Testis (tissue), 3 donors: ENCODE measurements around the gene PRKAG2. TPM values are rescaled to one million over a fixed set of nuclear protein-coding genes. Genes with fewer than 3 reads are reported as not detected.

Experiments
- DNase-seq: peaks from one replicate; pipeline ENCODE4 v3.0.0-alpha.2; 2019
- H3K27ac ChIP-seq, 2 donors: fragments of 200-600 bp; sonication (generic); one replicate each; pipeline ENCODE4 v1.5.1; 2019
- H3K27me3 ChIP-seq: fragments of 200-600 bp; sonication (generic); one replicate; pipeline ENCODE4 v1.5.1; 2019
- H3K36me3 ChIP-seq: fragments of 200-600 bp; sonication (generic); one replicate; pipeline ENCODE4 v1.5.1; 2017; ENCODE audit warnings: low read depth; ENCODE audit errors: missing control alignments
- H3K4me1 ChIP-seq: fragments of 200-600 bp; sonication (generic); one replicate; pipeline ENCODE4 v1.5.1; 2019
- H3K4me3 ChIP-seq, 2 donors: fragments of 200-600 bp; sonication (generic); one replicate each; pipeline ENCODE4 v1.5.1; 2017 to 2019
- H3K9me3 ChIP-seq: fragments of 200-600 bp; sonication (generic); one replicate; pipeline ENCODE4 v1.5.1; 2017
- POLR2A ChIP-seq: fragments of 450-650 bp; IDR thresholded peaks from one replicate; pipeline ENCODE4 v1.6.1; 2017; ENCODE audit warnings: antibody characterized with exemption, mild to moderate bottlenecking, moderate library complexity
- WGBS, 2 donors: methylation state at CpG; one replicate each; pipeline ENCODE4 v1.1.5; 2018; 5-methylcytosine and 5-hydroxymethylcytosine counted together
- intact Hi-C: fragments of 100-400 bp; cut with DNase I; formaldehyde crosslinking; loops from one replicate; pipeline ENCODE4 v1.15.1; 2023; ENCODE audit warnings: low total_unique reads
- polyA plus RNA-seq: library from polyadenylated mRNA; stranded (reverse); fragments of 350-450 nt; fragmentation: Illumina TruSeq; extraction: RNeasy Lipid Tissue Mini Kit (QIAGEN cat#74804); gene quantifications from one replicate; pipeline ENCODE4 v1.2.3, GENCODE V29; 2014; ENCODE audit warnings: low read depth, low replicate concordance; ENCODE audit not compliant: insufficient read depth
- total RNA-seq, 2 donors: library from RNA; depleted of rRNA; stranded (reverse); fragments of >200 nt; gene quantifications; one replicate each; pipeline ENCODE4 v1.2.3, GENCODE V29; 2016
- TF ChIP-seq, protein P1 (sequence below), 3 experiments: fragments of 450-650 bp in 2 of 3; fragments of 200-600 bp in 1 of 3; sonication (generic) in 1 of 3; IDR thresholded peaks; one replicate each; pipeline ENCODE4 v1.5.1; 2016 to 2019; ENCODE audit warnings: antibody characterized with exemption in 3 of 3, mild to moderate bottlenecking in 2 of 3, moderate library complexity in 1 of 3

PRKAG2 gene
- total and polyA plus RNA-seq, 3 donors from 2014 or later: 27.9 to 28.7 (median 28.6) TPM

DNA sequence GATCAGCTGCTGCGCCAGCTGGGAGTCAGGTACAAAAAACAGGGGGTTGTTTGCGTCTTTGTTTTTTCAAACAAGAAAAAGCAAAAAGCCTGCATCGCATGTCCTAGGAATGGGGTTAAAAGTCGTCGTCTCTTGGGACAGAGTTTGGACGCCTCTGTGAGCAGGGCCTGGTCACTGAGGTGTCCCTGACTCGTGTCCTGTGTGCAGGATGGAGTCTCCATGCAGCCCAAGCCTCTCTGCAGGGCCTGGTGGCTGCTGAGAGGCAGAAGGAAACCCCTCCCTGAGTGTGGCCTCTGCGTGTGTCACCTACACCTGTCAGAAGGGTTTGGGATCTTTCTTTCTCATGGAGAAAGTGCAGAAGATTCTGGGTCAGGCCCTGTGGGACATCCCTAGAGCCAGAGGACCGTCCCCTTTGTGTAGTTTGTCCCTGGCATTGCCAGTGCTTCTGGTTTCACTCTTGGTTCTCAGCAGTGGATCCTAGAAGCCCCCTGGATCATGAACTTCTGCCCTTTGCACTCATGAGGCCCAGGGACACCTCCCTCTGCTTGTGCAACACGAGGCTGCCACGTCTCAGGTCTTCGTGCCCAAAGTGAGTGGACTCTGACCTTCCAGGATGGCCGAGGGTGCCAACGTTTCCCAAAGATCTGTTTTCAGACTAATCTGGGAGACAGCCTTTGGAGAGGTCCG lies 75.0 kb downstream of the PRKAG2 start:
- 82 to 90% methylated on average over 15 of the region's 15 CpGs for WGBS, 2 donors
- H3K27me3 ChIP-seq: no peaks in the 10 kb centered on the region
- H3K4me1 ChIP-seq: no peaks in the 10 kb centered on the region
- no peaks in the 10 kb centered on the region for H3K36me3 ChIP-seq
- TF ChIP-seq POLR2A: no peak
- TF ChIP-seq, protein P1, sequence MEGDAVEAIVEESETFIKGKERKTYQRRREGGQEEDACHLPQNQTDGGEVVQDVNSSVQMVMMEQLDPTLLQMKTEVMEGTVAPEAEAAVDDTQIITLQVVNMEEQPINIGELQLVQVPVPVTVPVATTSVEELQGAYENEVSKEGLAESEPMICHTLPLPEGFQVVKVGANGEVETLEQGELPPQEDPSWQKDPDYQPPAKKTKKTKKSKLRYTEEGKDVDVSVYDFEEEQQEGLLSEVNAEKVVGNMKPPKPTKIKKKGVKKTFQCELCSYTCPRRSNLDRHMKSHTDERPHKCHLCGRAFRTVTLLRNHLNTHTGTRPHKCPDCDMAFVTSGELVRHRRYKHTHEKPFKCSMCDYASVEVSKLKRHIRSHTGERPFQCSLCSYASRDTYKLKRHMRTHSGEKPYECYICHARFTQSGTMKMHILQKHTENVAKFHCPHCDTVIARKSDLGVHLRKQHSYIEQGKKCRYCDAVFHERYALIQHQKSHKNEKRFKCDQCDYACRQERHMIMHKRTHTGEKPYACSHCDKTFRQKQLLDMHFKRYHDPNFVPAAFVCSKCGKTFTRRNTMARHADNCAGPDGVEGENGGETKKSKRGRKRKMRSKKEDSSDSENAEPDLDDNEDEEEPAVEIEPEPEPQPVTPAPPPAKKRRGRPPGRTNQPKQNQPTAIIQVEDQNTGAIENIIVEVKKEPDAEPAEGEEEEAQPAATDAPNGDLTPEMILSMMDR (IDR thresholded peaks at IDR 0.05): no peak
- no peak overlapping the region for H3K4me3 ChIP-seq
- intact Hi-C loops: no loop called here
- no peak for DNase-seq
- H3K27ac ChIP-seq: no peak overlapping the region
- no peaks in the 10 kb centered on the region for H3K9me3 ChIP-seq

DNA sequence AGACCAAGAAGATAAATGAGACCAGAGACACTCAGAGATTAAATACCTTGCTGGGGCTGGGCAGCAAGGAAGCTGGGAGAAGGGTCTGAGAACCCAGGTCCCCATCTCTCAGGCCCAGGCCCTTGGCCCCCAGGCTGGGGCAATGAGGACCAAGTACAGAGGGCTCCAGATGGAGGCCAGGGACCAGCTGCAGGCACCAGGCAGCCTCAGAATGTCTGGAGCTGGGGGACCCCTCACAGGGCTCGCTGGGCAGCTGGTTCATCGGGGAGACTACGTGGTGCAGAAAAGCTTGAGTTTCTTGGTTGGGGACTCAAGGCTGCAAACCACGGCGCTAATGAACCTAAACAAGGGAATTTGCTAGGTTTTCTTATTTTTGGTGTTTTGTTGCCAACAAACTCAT lies 75.6 kb downstream of the PRKAG2 start:
- no peaks in the 10 kb centered on the region for H3K9me3 ChIP-seq
- DNase-seq: no peak
- intact Hi-C loops: no loop called here
- no peaks in the 10 kb centered on the region for H3K36me3 ChIP-seq
- H3K27me3 ChIP-seq: no peaks in the 10 kb centered on the region
- no peak overlapping the region for H3K4me3 ChIP-seq
- TF ChIP-seq, protein P1 (IDR thresholded peaks at IDR 0.05): no peak
- no peak for TF ChIP-seq POLR2A
- no peaks in the 10 kb centered on the region for H3K4me1 ChIP-seq
- WGBS, 2 donors: 92 to 95% methylated on average over 5 of the region's 5 CpGs
- H3K27ac ChIP-seq: no peak overlapping the region

DNA sequence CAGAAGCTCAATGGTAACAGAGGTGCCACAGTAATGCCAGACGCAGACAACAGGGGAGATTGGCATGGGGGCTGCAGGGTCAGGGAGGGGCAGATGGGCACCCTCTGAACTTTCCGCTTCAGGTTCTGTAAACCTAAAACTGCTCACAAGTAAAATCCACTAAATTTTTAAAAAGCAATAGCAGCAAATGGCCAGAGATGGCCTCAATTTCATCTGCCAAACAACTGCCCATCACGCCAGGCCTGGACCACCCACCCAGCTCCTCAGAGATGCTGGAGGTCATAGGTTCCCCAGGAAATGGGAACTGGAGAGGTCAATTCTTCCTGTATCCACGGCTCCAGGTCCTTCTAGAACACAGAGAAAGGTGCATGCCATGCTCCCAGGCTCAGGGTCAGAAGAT lies 76.1 kb downstream of the PRKAG2 start:
- intact Hi-C loops: no loop called here
- Histone ChIP-seq H3K36me3 (no peaks in the 10 kb centered on the region), H3K9me3 (no peaks in the 10 kb centered on the region), H3K27ac (no peak overlapping the region), H3K4me3 (no peak overlapping the region), H3K4me1 (no peaks in the 10 kb centered on the region), H3K27me3 (no peaks in the 10 kb centered on the region)
- DNase-seq: no peak
- WGBS, 2 donors: 86 to 97% methylated on average over 4 of the region's 4 CpGs
- TF ChIP-seq, protein P1 (IDR thresholded peaks at IDR 0.05): no peak
- TF ChIP-seq POLR2A: no peak

DNA sequence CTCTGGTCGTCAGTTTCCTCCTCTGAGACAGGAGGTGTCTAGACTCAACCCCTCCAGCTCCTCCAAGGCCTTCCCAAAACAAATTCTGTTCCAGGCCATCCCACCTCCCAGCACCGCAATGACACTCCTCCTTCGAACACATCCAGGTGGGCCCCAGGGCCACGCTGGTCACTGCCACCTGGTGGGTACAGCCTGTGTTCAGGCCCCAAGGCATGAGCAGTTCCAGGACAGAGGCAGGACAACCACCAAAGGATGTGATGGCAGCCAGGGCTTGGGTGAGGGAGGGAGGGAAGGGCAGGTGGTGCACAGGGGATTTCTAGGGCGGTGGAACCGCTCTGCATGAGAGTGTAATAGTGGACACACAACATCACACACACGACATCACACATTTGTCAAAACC lies 76.5 kb downstream of the PRKAG2 start:
- no peak overlapping the region for H3K4me3 ChIP-seq
- H3K27me3 ChIP-seq: no peaks in the 10 kb centered on the region
- no peaks in the 10 kb centered on the region for H3K36me3 ChIP-seq
- no peaks in the 10 kb centered on the region for H3K9me3 ChIP-seq
- WGBS, 2 donors: 91 to 98% methylated on average over 7 of the region's 7 CpGs
- no peak for TF ChIP-seq POLR2A
- TF ChIP-seq, protein P1 (IDR thresholded peaks at IDR 0.05): no peak
- intact Hi-C loops: no loop called here
- no peaks in the 10 kb centered on the region for H3K4me1 ChIP-seq
- no peak overlapping the region for H3K27ac ChIP-seq
- DNase-seq: no peak

DNA sequence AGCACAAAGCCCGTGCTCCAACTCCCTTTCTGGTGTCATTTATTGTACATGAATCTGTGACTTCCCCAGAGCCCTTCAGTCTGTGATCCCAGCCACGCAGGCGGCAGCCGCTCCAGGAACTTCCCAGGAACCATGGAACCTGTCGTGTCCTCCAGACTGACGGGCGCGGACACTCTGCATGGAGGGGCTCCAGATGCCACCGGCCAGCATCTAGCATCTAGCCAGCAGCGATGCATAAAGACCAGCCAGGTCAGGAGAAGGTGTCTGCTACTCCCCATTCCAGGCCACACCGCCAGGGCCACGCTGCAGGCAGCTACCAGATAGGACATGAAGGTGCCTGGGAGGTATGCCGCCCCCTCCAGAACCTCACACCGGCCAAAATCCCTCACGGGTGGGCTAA lies 77.4 kb downstream of the PRKAG2 start:
- H3K4me3 ChIP-seq: no peak overlapping the region
- no peak overlapping the region for H3K27ac ChIP-seq
- H3K9me3 ChIP-seq: no peaks in the 10 kb centered on the region
- intact Hi-C loops: no loop called here
- WGBS, 2 donors: 90 to 91% methylated on average over 11 to 15 of the region's 15 CpGs
- DNase-seq: no peak
- TF ChIP-seq, protein P1 (IDR thresholded peaks at IDR 0.05): no peak
- TF ChIP-seq POLR2A: no peak
- H3K36me3 ChIP-seq: no peaks in the 10 kb centered on the region
- H3K27me3 ChIP-seq: no peaks in the 10 kb centered on the region
- no peaks in the 10 kb centered on the region for H3K4me1 ChIP-seq
